OCI-LY1 (cell line): ENCODE results near the gene SLC46A1.

Experiments used
- H2AFZ ChIP-seq: fragments of 200-600 bp; sonication (generic), shearing (Covaris generic); 2 replicates; pipeline ENCODE4 v1.6.0; 2014; ENCODE audit warnings: antibody characterized with exemption, mild to moderate bottlenecking, low read length
- H3F3A ChIP-seq: fragments of 200-600 bp; sonication (generic), shearing (Covaris generic); 2 replicates; pipeline ENCODE4 v1.6.0; 2014; ENCODE audit warnings: mild to moderate bottlenecking, antibody characterized with exemption, low read length, moderate library complexity; ENCODE audit not compliant: insufficient read depth
- H3K27ac ChIP-seq: fragments of 200-600 bp; sonication (generic); 2 replicates; pipeline ENCODE4 v1.5.1; 2014; ENCODE audit warnings: low read length, mixed run types, mild to moderate bottlenecking, low read depth; ENCODE audit not compliant: poor library complexity, severe bottlenecking
- H3K27me3 ChIP-seq: fragments of 200-600 bp; sonication (generic); 2 replicates; pipeline ENCODE4 v1.6.0; 2014; ENCODE audit warnings: antibody characterized with exemption, mild to moderate bottlenecking, low read length, moderate library complexity; ENCODE audit not compliant: insufficient read depth
- H3K36me3 ChIP-seq: fragments of 200-600 bp; sonication (generic); 2 replicates; pipeline ENCODE4 v1.6.1; 2014; ENCODE audit warnings: mild to moderate bottlenecking, antibody characterized with exemption, low read length, moderate library complexity, mixed read lengths; ENCODE audit not compliant: insufficient read depth
- H3K4me1 ChIP-seq: fragments of 200-600 bp; sonication (generic); 2 replicates; pipeline ENCODE4 v1.5.1; 2014; ENCODE audit warnings: mild to moderate bottlenecking, low read length, moderate library complexity; ENCODE audit not compliant: insufficient read depth, severe bottlenecking
- H3K4me2 ChIP-seq: fragments of 200-600 bp; sonication (generic), shearing (Covaris generic); 2 replicates; pipeline ENCODE4 v1.6.1; 2014; ENCODE audit warnings: low read length
- H3K4me3 ChIP-seq: fragments of 200-600 bp; sonication (generic); 2 replicates; pipeline ENCODE4 v1.5.1; 2014; ENCODE audit warnings: low read length, low read depth, mild to moderate bottlenecking, mixed read lengths; ENCODE audit not compliant: poor library complexity, severe bottlenecking
- H3K79me2 ChIP-seq: fragments of 200-600 bp; shearing (Covaris generic); 2 replicates; pipeline ENCODE4 v1.6.1; 2016; ENCODE audit warnings: mixed run types, low read length, mixed read lengths; ENCODE audit not compliant: insufficient read depth
- H3K9ac ChIP-seq: fragments of 200-600 bp; sonication (generic), shearing (Covaris generic); 2 replicates; pipeline ENCODE4 v1.6.1; 2014; ENCODE audit warnings: mild to moderate bottlenecking, low read length, mixed read lengths
- H3K9me2 ChIP-seq: fragments of 200-600 bp; sonication (generic), shearing (Covaris generic); 2 replicates; pipeline ENCODE4 v1.6.1; 2014; ENCODE audit warnings: low read depth, mild to moderate bottlenecking, low read length, mixed read lengths
- H3K9me3 ChIP-seq: fragments of 200-600 bp; shearing (Covaris generic); 2 replicates; pipeline ENCODE4 v1.6.1; 2014; ENCODE audit warnings: low read length, mixed read lengths
- H4K20me1 ChIP-seq: fragments of 200-600 bp; sonication (generic), shearing (Covaris generic); 2 replicates; pipeline ENCODE4 v1.6.0; 2016; ENCODE audit warnings: mild to moderate bottlenecking, low read length; ENCODE audit not compliant: insufficient read depth
- CTCF ChIP-seq: fragments of 200-600 bp; sonication (generic), shearing (Covaris generic); IDR thresholded peaks from 2 replicates; pipeline ENCODE4 v1.5.1; 2017; ENCODE audit warnings: mild to moderate bottlenecking, antibody characterized with exemption, low read length, moderate library complexity, mixed read lengths
- EZH2 ChIP-seq: fragments of 200-600 bp; sonication (generic), shearing (Covaris generic); IDR thresholded peaks from 2 replicates; pipeline ENCODE4 v1.8.0; 2017; ENCODE audit warnings: borderline replicate concordance, mixed run types, mild to moderate bottlenecking, antibody characterized with exemption, low read length, moderate library complexity, mixed read lengths

Gene SLC46A1

GRCh38 chr17:28402844-28403243, 3.2 kb downstream of the SLC46A1 start:
- no peaks in the 10 kb centered on the region for H3K27me3 ChIP-seq
- H3K4me1 ChIP-seq: peaks cover 9% of the 10 kb centered on the region
- no peak overlapping the region for H3K9ac ChIP-seq
- TF ChIP-seq EZH2: no peak
- no peak for TF ChIP-seq CTCF
- no peaks in the 10 kb centered on the region for H3K9me2 ChIP-seq
- no peak overlapping the region for H3K4me3 ChIP-seq
- no peaks in the 10 kb centered on the region for H4K20me1 ChIP-seq
- H3K4me2 ChIP-seq: no peak overlapping the region
- no peak overlapping the region for H3K27ac ChIP-seq
- H3K79me2 ChIP-seq: no peaks in the 10 kb centered on the region
- H3K36me3 ChIP-seq: no peaks in the 10 kb centered on the region
- H2AFZ ChIP-seq: no peak overlapping the region
- H3F3A ChIP-seq: no peaks in the 10 kb centered on the region
- H3K9me3 ChIP-seq: no peaks in the 10 kb centered on the region

GRCh38 chr17:28402224-28402630, 3.8 kb downstream of the SLC46A1 start:
- no peak overlapping the region for H2AFZ ChIP-seq
- H3K27ac ChIP-seq: no peak overlapping the region
- peaks cover 9% of the 10 kb centered on the region for H3K4me1 ChIP-seq
- no peaks in the 10 kb centered on the region for H3K79me2 ChIP-seq
- no peak overlapping the region for H3K9ac ChIP-seq
- H4K20me1 ChIP-seq: no peaks in the 10 kb centered on the region
- no peaks in the 10 kb centered on the region for H3K36me3 ChIP-seq
- no peaks in the 10 kb centered on the region for H3K9me3 ChIP-seq
- H3K9me2 ChIP-seq: no peaks in the 10 kb centered on the region
- H3K27me3 ChIP-seq: no peaks in the 10 kb centered on the region
- no peak overlapping the region for H3K4me3 ChIP-seq
- no peaks in the 10 kb centered on the region for H3F3A ChIP-seq
- H3K4me2 ChIP-seq: no peak overlapping the region
- TF ChIP-seq CTCF: no peak
- no peak for TF ChIP-seq EZH2

DNA sequence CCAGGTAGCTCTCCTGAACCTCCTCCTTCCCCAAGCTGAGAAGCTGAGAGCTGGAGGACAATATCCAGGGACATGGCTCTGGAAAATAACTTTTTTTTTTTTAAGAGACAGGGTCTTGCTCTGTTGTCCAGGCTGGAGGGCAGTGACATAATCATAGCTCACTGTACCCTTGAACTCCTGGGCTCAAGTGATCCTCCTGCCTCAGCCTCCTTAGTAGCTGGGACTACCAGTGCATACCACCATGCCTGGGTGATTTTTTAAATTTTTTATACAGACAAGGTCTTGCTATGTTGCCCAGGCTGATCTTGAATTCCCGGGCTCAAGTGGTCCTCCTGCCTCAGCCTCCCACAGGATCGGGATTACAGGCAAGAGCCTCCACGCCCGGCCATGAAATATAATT, 6.2 kb downstream of the SLC46A1 start:
- Histone ChIP-seq H3K4me3 (no peak overlapping the region), H3K79me2 (no peaks in the 10 kb centered on the region), H3K9ac (no peak overlapping the region), H3K9me3 (no peaks in the 10 kb centered on the region), H3K27me3 (no peaks in the 10 kb centered on the region), H3K4me2 (no peak overlapping the region), H2AFZ (no peak overlapping the region), H3F3A (no peaks in the 10 kb centered on the region), H4K20me1 (no peaks in the 10 kb centered on the region), H3K36me3 (no peaks in the 10 kb centered on the region), H3K9me2 (no peaks in the 10 kb centered on the region), H3K27ac (no peak overlapping the region), H3K4me1 (no peaks in the 10 kb centered on the region)
- TF ChIP-seq EZH2 (no peak), CTCF (no peak)
